ENCODE measurements around the gene TMIGD2.
A peak's percentile ranks its signal among the peaks of the same experiment; 100 is the strongest.

TMIGD2 gene

DNA sequence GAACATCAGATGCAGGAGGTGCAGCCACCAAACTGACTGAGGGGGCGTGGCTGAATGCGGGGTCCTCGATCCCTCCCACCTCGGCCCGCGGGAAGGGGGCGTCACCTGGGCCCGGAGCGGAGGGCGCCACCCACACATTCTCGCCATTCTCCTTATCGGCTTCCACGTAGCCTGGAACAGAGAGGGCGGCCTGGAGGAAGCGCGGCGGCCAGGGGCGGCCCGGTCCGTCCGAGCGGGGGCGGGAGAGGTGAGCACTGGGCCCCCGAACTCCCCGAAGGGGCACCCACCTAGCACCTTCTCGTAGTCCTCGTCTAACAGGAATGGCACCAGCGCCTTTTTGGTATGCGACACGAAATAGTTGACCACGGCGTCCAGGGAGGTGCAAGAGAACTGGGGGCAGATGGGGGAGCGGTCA lies 24.7 kb upstream of the TMIGD2 start:
- no peak for DNase-seq (ENCODE audit: low read depth)

- DNase-seq (ENCODE audit: low read depth), result no peak
Observed at GRCh38 chr19:4326215-4326836, 24.1 kb upstream of the TMIGD2 start.

- no peak for DNase-seq (ENCODE audit: low read depth)
Observed at GRCh38 chr19:4324228-4324627, 22.0 kb upstream of the TMIGD2 start.

DNA sequence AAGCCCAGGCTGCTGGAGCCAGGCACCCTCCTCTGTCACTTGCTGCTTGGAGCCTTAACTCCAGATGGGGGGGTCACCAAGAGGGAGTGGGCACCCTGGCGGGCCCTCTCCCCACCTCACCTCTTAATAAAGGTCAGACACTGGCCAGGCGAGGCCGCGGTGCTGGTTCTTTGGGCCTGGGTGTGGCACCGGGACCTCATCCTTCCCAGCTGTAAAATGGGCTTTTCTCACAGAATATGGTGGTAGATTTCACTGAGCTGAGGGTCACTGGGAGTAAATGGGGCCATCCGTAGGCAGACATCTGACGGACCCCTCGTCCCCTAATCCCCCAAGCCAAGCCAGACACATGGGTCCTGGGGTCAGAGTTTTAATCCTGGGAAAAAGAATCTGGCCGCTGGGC lies 21.5 kb upstream of the TMIGD2 start:
- no peak for DNase-seq (ENCODE audit: low read depth)

- no peak for DNase-seq (ENCODE audit: low read depth)
Observed at GRCh38 chr19:4322942-4323665, 20.9 kb upstream of the TMIGD2 start.

DNA sequence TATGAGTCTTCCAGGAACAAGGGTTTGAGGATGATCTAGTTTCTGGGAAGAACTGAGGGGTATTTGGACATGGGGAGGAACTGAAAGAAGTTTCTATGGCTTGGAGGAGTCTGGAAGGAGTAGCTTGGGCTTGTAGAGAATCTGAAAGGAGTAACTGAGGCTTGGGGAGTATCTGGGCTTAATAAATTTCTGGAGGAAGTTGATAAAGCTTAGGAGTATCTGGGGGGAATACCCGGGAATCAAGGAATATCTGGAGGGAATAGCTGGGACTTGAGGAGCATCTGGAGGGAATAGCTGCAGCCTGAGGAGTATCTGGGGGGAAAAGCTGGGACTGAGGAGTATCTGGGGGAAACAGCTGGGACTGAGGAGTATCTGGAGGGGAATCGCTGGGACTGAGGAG lies 18.2 kb upstream of the TMIGD2 start:
- DNase-seq (ENCODE audit: low read depth), result no peak

- no peak for DNase-seq (ENCODE audit: low read depth)
Observed at GRCh38 chr19:4319067-4319718, 17.0 kb upstream of the TMIGD2 start.

- no peak for DNase-seq (ENCODE audit: low read depth)
Observed at GRCh38 chr19:4318460-4318859, 16.3 kb upstream of the TMIGD2 start.

DNA sequence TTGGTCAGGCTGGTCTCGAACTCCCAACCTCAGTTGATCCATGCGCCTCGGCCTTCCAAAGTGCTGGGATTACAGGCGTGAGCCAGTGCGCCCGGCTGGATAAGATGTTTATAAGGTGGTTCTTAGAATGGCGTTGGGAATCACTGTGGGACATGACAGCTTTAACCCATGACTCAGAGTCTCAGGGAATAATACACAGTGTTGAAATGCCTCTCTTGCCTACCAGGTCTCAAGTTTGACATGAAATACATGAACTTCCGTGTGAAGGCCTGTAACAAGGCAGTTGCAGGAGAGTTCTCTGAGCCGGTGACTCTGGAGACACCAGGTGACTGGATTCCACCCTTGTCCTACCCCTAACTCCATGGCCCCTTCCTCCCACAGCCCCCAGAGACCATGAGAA lies 14.8 kb upstream of the TMIGD2 start:
- DNase-seq (ENCODE audit: low read depth), result no peak

DNA sequence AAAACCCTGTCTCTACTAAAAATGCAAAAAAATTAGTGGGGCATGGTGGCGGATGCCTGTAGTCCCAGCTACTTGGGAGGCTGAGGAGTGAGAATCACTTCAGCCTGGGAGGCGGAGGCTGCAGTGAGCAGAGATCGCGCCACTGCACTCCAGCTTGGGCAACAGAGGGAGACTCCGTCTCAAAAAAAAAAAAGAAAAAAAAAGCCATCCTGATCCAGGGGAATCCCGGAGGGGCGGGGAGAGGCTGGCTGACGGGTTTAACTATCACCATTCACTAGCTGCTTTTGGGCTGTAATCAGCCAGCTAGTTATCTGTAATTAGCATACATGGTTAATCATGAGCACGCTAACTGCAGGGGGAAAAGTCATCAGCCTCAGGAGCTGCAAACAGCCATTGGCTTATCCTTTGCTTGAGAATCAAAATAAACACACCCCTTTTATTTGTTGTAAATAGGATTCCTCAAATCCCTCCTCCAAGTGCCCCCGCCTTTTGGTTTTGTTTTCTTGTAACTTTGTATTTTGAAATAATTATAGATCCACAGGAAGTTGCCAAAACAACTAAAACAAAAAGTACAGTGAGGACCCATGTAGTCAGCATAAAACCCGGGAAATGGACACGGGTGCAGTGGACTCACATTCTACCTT lies 11.8 kb upstream of the TMIGD2 start:
- no peak for DNase-seq (ENCODE audit: low read depth)

GRCh38 chr19:4310247-4311121 lies 8.3 kb upstream of the TMIGD2 start:
- no peak for DNase-seq (ENCODE audit: low read depth)

DNA sequence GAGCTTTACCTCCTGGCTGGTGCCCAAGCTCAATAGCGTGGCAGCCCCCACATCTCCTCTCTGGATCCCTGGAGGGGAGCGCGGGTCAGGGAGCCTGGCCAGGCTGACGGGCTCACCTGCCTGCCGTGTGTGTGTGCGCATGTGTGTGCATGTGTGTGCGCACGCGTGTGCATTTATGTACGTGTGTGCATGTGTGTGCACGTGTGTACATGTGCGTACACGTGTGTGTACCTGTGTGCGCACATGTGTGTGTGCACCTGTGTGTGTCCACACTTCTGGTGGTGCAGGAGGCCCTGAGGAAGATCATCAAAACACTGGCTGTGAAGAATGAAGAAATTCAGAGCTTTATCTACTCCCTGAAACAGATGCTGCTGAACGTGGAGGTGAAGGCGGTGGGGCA lies 3.5 kb upstream of the TMIGD2 start:
- DNase-seq (ENCODE audit: low read depth), result no peak

DNA sequence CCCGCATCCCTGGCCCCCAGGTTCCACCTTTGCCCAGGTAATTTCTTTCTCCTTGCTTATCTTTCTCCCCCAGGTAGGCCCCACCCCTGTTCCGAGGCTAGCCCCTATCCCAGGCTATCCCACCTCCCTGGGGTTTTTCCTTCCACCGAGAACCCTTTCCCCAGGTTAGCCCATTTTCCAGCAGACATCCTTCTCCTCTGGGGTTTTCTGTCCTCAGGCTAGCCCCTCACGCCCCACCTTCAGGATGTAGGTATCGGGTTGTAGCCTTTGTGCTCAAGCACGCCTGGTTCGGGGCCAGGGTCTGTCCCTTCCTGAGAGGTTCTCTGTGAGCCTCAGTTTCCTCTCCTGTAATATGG lies 3.0 kb upstream of the TMIGD2 start:
- no peak for DNase-seq (ENCODE audit: low read depth)

GRCh38 chr19:4304538-4305256 lies 2.5 kb upstream of the TMIGD2 start, which contains the start of gene FSD1:
Gene FSD1, plus strand, starts transcription at chr19:4304598. Its CDS starts 149 bp downstream, at chr19:4304747.
- DNase-seq (ENCODE audit: low read depth), result peak; percentile 3

GRCh38 chr19:4303819-4304537 lies 1.8 kb upstream of the TMIGD2 start:
- no peak for DNase-seq (ENCODE audit: low read depth)

GRCh38 chr19:4301590-4302242 lies 473 bp downstream of the TMIGD2 start:
- no peak for DNase-seq (ENCODE audit: low read depth)

GRCh38 chr19:4300589-4300988 lies 1.6 kb downstream of the TMIGD2 start:
- no peak for DNase-seq (ENCODE audit: low read depth)

DNA sequence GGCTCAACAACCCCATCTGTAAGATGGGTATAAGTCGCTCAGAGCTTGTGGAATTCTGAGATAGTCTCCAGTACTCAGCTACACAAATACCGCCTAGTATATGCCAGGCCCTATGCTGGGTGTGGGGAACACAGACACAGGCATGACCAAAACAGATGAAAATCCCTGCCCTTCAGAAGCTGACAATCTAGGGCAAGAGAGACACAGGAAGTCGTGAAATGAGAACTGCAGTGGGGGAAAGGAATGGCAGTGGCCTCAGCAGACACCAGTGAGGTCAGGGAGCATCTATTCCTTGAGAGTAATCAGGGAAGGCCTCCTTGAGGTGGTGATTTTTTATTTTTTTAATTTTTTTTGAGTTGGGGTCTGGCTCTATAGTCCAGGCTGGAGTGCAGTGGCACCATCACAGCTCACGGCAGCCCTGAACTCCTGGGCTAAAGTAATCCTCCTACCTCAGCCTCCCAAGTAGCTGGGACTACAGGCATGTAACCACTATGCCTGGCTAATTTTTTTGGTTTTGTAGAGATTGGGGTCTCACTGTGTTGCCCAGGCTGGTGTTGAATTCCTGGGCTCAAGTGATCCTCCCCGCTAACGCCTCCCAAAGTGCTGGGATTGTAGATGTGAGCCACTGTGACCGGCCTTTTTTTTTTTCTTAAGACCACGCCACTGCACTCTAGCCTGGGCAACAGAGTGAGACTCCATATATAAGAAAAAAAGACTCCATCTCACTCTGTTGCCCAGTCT lies 3.2 kb downstream of the TMIGD2 start:
- no peak for DNase-seq (ENCODE audit: low read depth)

Data from stromal cell of bone marrow (primary cell).